HG03460 (cell line): ENCODE results near the gene LRP1B.

Experiments
- ATAC-seq: cut with Tn5 transposase; IDR thresholded peaks from one replicate; pipeline ENCODE4 v1.9.1; 2021; ENCODE audit not compliant: unreplicated experiment

Gene LRP1B

DNA sequence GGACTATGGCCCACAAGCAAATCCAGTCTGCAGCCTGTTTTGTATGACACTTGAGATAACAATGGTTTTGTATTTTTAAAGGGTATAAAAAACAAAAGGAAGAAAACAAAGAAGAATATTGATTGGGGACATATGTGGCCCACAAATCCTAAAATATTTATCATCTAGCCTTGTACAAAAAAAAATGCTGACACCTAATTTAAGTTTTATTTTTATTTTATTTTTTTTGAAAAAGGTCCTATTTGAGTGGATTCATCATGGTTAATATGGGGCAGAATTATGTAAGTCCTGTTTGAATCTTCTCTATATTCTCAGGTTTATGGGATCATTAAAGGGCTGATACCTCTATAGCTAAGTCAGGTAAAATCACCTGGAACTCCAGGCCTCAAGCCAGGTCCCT, 525.7 kb downstream of the LRP1B start:
- no peak for ATAC-seq

DNA sequence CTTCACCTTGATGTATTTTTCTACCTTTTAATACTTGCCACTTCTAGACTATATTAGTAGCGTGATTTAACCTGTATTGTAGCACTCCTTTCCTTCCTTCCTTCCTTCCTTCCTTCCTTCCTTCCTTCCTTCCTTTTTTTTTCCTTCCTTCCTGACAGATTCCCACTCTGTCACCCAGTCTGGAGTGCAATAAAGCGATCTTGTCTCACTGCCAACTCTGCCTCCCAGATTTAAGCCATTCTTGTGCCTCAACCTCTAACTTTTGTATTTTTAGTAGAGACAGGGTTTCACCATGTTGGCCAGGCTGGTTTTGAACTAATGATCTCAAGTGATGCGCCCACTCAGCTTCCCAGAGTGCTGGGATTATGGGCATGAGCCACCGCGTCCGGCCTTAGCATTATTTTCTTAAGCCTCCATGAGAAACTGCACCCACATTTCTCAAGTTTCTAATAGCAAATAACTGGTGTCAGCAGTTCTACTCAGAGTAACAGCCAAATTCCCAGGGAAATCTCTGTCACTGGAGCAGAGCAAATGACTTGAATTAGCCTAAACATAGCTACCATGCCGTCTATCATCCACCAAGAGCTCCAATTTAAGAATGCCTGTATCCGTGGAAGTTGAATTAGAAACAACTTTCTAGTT, 529.2 kb downstream of the LRP1B start:
- ATAC-seq: no peak

DNA sequence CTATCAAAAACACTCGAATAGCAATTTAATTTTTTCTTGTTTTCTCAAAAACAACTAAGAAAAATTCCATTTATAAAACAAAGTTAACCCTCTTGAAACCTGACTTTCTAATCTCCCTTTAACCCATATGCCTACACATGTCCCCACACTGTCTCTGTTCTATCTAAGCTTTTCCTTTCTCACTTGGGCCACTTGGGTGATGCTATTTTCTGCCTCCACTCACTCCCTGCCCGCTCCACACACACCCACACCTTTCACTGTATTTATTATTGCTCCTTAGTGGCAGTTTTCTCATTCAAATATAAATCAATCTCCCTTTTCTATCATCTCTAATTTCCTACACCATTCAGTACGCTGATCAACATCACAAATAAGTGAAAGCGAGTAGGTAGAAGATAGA, 531.1 kb downstream of the LRP1B start:
- no peak for ATAC-seq

DNA sequence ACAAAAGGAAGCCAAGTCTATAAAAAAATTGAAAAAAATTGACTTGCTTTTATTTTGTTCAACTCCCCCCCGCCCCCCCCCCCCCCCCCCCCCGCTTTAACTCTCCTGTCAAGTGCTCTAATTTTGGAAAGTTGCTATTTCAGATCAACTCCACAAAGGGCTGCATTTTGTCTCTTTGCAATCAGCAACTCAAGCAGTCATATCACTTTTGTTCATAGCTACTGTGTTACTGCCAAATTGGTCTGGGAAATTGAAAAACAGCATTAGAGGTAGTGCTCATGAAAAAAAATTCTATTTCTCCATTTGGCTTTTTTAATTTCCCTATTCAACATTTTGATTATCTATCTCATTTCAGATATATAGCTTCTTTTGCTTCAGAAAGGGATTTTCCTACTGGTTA, 531.8 kb downstream of the LRP1B start:
- ATAC-seq: no peak

GRCh38 chr2:141595316-141595920, 535.4 kb downstream of the LRP1B start:
- ATAC-seq: no peak

DNA sequence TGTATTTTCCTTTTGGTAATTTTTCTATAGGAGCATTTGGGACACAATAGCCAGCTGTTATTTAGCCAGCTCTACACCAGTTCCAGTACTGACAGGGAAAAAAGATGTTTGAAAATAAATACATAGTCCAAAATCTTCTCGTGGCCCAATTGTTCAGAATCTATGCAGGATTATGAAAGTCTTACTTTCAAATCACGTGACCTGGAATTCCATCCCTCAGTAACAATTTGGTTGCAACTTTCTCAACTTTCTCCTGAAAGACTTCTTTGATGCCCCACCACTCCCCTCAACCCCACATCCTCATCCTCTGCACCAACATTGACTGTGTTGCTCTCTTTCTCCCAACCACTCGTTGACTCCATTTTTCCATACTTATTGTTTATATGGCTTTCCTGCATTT, 539.0 kb downstream of the LRP1B start:
- ATAC-seq: no peak

GRCh38 chr2:141590620-141591019, 540.2 kb downstream of the LRP1B start:
- ATAC-seq: no peak

DNA sequence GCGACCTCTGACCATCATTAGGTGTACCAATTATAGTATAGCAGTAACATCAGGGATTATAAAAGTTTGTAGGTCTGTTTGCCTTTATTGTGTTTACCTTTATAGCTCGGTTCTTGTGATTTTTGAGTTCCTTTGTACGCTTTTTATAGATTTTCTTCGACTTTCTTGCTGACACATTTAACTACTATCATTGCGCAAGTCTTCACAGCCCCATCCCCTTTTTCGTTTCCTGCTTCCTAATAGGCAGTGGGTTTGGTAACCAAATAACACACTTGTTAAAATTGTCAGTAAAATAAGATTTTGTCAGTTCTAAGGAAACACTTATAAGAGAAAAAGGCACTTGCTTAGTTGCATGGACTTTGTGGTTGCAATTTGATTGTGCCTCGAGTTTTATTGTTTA, 541.5 kb downstream of the LRP1B start:
- no peak for ATAC-seq

GRCh38 chr2:141586985-141587384, 543.8 kb downstream of the LRP1B start:
- ATAC-seq: no peak

DNA sequence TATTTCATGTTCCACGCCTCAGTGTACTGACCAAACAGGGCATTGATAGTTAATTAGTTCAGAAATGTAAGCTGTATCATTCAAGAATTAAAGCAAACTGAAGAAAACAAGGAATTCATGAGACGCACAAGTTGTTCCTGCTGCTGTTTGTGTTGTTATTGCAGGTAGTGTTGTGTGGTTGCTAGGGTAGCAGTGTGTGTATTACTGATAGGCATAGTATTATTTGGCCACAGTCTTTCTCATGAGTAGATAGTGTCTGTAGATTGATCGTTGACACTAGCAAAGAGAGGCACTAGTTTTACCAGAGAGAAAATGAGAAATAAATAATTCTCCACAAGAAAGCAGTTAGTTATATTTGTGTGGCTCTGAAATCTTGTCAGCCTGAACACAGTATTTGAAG, 548.6 kb downstream of the LRP1B start:
- no peak for ATAC-seq

DNA sequence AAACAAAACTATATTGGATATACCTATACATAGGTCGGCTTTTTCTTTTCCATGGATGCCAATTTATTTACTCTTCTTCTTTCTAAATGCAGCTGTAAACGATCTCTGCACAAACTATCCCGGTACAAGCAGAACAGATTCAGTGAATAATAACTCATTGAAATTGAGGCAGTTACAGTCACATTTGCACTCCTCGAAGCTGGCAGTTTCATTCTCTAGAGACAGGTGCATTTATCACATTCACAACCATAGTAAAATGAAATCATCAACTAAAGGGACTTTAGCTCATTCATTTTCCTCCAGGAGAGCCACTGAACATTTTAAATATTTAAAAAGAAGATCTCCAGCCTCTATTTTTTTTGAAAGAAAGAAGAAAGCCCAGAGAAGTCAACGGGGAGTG, 551.7 kb downstream of the LRP1B start:
- ATAC-seq: no peak

DNA sequence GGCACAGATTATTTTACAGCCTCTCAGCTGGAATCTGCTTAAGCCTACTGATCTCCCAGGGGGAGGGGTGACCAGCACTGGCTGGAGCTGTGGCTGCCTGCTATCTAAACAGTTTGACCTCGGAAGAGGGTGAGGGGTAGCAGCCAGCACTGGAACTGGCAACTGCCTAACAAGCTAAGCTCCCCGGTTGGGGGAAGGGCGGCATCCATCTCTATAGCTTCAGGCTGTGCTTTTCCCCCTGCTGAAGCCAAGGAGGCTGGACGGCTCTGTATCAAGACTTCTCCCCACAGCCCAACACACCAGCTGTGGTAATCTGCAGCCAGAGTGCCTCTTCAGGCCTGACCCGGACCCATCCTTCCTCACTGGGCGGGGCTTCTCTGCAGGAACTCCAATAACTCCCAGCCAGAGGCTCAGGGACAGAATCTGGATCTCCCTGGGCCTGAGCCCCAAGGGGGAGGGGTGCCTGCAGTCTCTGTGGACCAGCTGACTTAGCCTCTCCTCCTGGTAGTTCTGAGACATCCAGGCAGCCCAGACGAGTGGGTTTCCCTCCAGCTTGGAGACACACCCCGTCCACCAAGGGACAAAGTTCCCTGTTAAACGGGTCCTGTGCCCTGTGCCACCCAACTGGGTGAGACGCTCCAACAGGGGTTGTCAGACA, 560.2 kb downstream of the LRP1B start:
- ATAC-seq: no peak

- ATAC-seq: no peak
Observed at GRCh38 chr2:141569941-141570340, 560.9 kb downstream of the LRP1B start.

GRCh38 chr2:141565597-141565996, 565.2 kb downstream of the LRP1B start:
- no peak for ATAC-seq

DNA sequence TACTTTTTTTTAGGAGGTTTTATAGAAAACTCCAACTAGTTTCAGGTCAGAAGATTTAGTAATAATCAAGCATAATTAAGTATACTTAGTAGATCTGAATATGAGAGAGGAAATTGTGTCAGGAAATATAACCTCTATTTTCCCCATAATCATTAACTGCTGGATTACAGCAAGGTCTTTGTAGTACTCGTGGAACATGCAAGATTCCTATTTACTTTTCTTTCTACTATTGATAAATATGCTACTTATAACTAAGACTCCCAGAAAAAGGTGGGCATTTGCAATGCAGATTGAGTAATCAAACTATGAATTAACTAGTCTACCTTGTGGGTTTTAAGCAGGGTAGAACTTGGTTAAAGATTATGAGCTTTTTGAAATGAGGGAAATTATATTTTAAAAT, 570.1 kb downstream of the LRP1B start:
- ATAC-seq: no peak

DNA sequence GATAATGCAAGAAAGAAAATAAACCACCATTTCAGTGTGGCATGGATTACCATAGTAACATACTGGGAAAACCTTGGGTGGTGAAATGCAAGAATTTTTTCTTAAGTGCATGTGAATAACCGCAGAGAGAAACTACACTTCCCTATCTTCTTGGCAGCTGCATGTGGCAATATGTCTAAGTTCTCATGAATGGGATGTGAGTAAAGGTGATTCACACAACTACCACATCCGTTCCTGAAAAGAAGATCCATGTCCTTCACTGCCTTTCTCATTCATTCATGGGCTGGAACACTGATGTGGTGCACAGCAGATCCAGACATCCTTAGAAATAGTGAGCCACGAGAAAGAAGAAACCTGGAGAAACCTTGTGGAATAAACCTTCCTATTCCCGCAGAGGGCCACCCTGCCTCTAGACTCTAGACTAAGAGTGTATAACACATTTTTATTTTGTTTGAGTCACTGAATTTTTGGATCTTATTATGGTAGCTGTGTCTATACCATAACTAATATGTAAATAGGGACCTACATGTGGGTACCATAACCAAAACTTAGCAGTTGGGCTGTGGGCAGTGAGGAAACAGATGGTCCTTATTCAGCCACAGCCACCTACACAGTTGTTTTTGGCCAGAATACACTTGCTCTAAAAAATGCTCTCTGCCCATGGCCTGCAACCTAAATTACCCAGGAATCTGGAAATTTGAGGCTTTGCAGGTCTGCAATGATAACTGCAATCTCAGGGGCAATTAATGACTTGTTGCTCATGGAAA, 573.3 kb downstream of the LRP1B start:
- ATAC-seq: peak; percentile 63

DNA sequence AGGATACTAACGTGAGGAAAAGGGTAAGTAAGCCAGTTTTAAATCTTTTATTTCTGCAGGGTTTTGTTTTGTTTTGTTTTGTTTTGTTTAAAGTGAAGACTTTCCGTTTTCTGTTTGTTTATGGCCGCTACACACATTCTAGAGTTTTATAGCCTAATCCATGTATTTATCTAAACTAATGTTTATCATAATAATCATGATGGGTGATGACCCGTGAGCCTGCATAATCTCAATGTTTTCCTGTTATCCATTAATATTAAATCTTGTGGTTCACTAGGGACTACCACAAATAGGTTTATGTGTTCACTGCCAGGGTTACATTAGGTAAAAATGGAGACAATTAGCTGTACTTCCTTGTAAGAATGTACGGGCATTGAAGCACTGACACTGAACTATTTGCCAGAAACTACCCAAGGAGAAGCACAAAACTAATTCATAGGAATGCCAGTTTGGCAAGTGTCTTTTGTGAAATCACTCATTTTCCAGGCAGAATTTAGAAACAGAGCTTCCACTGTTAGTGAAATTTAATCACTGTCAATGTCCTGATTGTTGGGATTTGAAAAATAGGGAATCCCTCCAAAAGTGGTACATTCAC, 574.8 kb downstream of the LRP1B start:
- no peak for ATAC-seq

DNA sequence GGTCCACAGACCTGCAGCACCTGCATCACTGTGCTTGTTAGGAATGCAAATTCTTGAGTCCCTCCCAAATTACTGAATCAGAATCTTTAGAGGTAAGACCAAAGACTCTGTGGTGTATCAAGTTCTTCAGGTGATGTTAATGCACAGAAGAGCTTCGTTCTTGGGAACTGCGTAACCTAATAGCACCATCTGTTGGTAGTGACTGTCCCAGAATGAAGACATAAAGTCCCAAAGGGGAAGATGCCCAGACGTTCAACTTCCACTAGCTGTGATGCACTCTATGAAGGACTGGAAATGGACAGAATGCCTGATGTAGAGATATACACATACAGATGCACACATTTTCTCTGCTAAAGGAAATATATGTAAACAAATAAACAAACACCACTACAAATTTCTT, 576.0 kb downstream of the LRP1B start:
- peak; percentile 68 for ATAC-seq

- peak; percentile 73 for ATAC-seq
Observed at GRCh38 chr2:141534666-141535362, 596.0 kb downstream of the LRP1B start.

- ATAC-seq: no peak
Observed at GRCh38 chr2:141529659-141530058, 601.2 kb downstream of the LRP1B start.

DNA sequence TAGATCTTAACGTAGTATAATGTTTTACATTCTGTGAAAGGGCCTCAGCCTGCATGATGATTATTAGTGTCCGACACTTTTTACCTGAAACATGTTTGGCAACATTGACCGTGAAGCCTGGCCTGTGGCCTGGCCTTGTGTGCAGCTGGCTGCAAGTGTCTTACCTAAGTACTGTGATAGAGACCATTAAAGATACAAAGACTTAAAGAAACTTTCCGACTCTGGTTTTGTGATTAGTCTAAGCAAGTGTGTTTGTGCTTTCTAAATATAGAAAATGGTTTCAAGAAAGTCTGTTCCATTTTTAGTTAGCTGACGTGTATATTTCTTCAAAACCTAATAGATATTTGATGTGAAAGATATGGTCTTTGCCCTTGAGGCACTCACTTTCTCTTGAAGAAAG, 601.8 kb downstream of the LRP1B start:
- ATAC-seq: no peak
